ENCODE data around the gene CD300C. TPM values are rescaled to one million over a fixed set of nuclear protein-coding genes. Genes with fewer than 3 reads are reported as not detected.
"Not testable (repeated sequence)": the region's sequence is repeated elsewhere in the genome, so short reads cannot be mapped to it uniquely, and the experiment has no call there.

The CD300C gene
- total RNA-seq, 1 experiment from 2014 or later: not detected

GRCh38 chr17:74578979-74579378 lies 33.1 kb upstream of the CD300C start:
- CTCF ChIA-PET: no interaction called here
- Mint-ChIP-seq H3K4me3 (ENCODE audit: low read depth, unreplicated experiment) (no peak overlapping the region), H3K4me1 (ENCODE audit: low read depth, unreplicated experiment) (no peaks in the 10 kb centered on the region), H3K27me3 (ENCODE audit: unreplicated experiment) (peaks cover 84% of the 10 kb centered on the region), H3K27ac (ENCODE audit: unreplicated experiment) (no peak overlapping the region), H3K9me3 (ENCODE audit: low read depth, unreplicated experiment) (no peaks in the 10 kb centered on the region), H3K36me3 (ENCODE audit: insufficient read depth, unreplicated experiment) (no peaks in the 10 kb centered on the region)
- intact Hi-C loops (cut with micrococcal nuclease; ENCODE audit: unreplicated experiment): no loop called here
- no peak for TF ChIP-seq CTCF (IDR thresholded peaks at IDR 0.05; ENCODE audit: unreplicated experiment)
- no peak for DNase-seq
- no TSS peak for BruUV-seq (replicated peaks)

GRCh38 chr17:74574489-74575142 lies 28.7 kb upstream of the CD300C start:
- Mint-ChIP-seq H3K9me3 (ENCODE audit: low read depth, unreplicated experiment) (no peaks in the 10 kb centered on the region), H3K27ac (ENCODE audit: unreplicated experiment) (no peak overlapping the region), H3K36me3 (ENCODE audit: insufficient read depth, unreplicated experiment) (no peaks in the 10 kb centered on the region), H3K4me3 (ENCODE audit: low read depth, unreplicated experiment) (no peak overlapping the region), H3K27me3 (ENCODE audit: unreplicated experiment) (peaks cover 96% of the 10 kb centered on the region), H3K4me1 (ENCODE audit: low read depth, unreplicated experiment) (no peaks in the 10 kb centered on the region)
- no TSS peak for BruUV-seq (replicated peaks)
- no peak for TF ChIP-seq CTCF (IDR thresholded peaks at IDR 0.05; ENCODE audit: unreplicated experiment)
- no peak for DNase-seq
- CTCF ChIA-PET: interaction anchor here (0.6 kb wide), 1 partner anchor 29 kb away, joined by 3 read pairs; no protein-coding TSS in a partner anchor
- intact Hi-C loops (cut with micrococcal nuclease; ENCODE audit: unreplicated experiment): no loop called here

- H3K4me1 Mint-ChIP-seq (ENCODE audit: low read depth, unreplicated experiment); H3K36me3 Mint-ChIP-seq (ENCODE audit: insufficient read depth, unreplicated experiment); BruUV-seq (replicated peaks); H3K4me3 Mint-ChIP-seq (ENCODE audit: low read depth, unreplicated experiment); CTCF ChIA-PET; H3K9me3 Mint-ChIP-seq (ENCODE audit: low read depth, unreplicated experiment); H3K27ac Mint-ChIP-seq (ENCODE audit: unreplicated experiment); DNase-seq; intact Hi-C loops (cut with micrococcal nuclease; ENCODE audit: unreplicated experiment): not testable (repeated sequence)
- H3K27me3 Mint-ChIP-seq (ENCODE audit: unreplicated experiment): peaks cover 96% of the 10 kb centered on the region
Measured at GRCh38 chr17:74573635-74574034, 27.7 kb upstream of the CD300C start.

GRCh38 chr17:74573169-74573568 lies 27.3 kb upstream of the CD300C start:
- peaks cover 96% of the 10 kb centered on the region for H3K27me3 Mint-ChIP-seq (ENCODE audit: unreplicated experiment)
- no TSS peak for BruUV-seq (replicated peaks)
- H3K4me3 Mint-ChIP-seq (ENCODE audit: low read depth, unreplicated experiment): no peak overlapping the region
- peaks cover 5% of the 10 kb centered on the region for H3K36me3 Mint-ChIP-seq (ENCODE audit: insufficient read depth, unreplicated experiment)
- TF ChIP-seq CTCF (IDR thresholded peaks at IDR 0.05; ENCODE audit: unreplicated experiment): no peak
- H3K4me1 Mint-ChIP-seq (ENCODE audit: low read depth, unreplicated experiment): peaks cover 10% of the 10 kb centered on the region
- no peak overlapping the region for H3K27ac Mint-ChIP-seq (ENCODE audit: unreplicated experiment)
- intact Hi-C loops (cut with micrococcal nuclease; ENCODE audit: unreplicated experiment): no loop called here
- CTCF ChIA-PET: no interaction called here
- no peak for DNase-seq
- peaks cover 7% of the 10 kb centered on the region for H3K9me3 Mint-ChIP-seq (ENCODE audit: low read depth, unreplicated experiment)

- no peak overlapping the region for H3K4me3 Mint-ChIP-seq (ENCODE audit: low read depth, unreplicated experiment)
- H3K27ac Mint-ChIP-seq (ENCODE audit: unreplicated experiment): no peak overlapping the region
- peaks cover 5% of the 10 kb centered on the region for H3K36me3 Mint-ChIP-seq (ENCODE audit: insufficient read depth, unreplicated experiment)
- CTCF ChIA-PET: no interaction called here
- peaks cover 96% of the 10 kb centered on the region for H3K27me3 Mint-ChIP-seq (ENCODE audit: unreplicated experiment)
- intact Hi-C loops (cut with micrococcal nuclease; ENCODE audit: unreplicated experiment): no loop called here
- BruUV-seq (replicated peaks): no TSS peak
- peaks cover 13% of the 10 kb centered on the region for H3K4me1 Mint-ChIP-seq (ENCODE audit: low read depth, unreplicated experiment)
- TF ChIP-seq CTCF (IDR thresholded peaks at IDR 0.05; ENCODE audit: unreplicated experiment): no peak
- no peak for DNase-seq
- H3K9me3 Mint-ChIP-seq (ENCODE audit: low read depth, unreplicated experiment): peaks cover 8% of the 10 kb centered on the region
Measured at GRCh38 chr17:74571621-74572270, 25.8 kb upstream of the CD300C start.

Data from Calu3 (cell line).